Endothelial cell of umbilical vein (primary cell): ENCODE results near the gene CREM. TPM values are rescaled to one million over a fixed set of nuclear protein-coding genes. Genes with fewer than 3 reads are reported as not detected.

Source experiments
- BruUV-seq: library from RNA; stranded (reverse); fragments of 400-500 nt; replicated peaks from 2 replicates; lab custom pipeline; 2021; lab: Mats Ljungman, UMichigan
- CTCF ChIA-PET: fragments of 300-600, 350-600 bp; sonication (Branson Sonifier 250); formaldehyde crosslinking; loops from one replicate; lab custom pipeline; 2021; ENCODE audit warnings: antibody characterized with exemption, inconsistent platforms; lab: Charles Lee
- POLR2A ChIA-PET: fragments of 300-600, 350-600 bp; sonication (Branson Sonifier 250); formaldehyde crosslinking; loops from one replicate; lab custom pipeline; 2021; ENCODE audit warnings: antibody characterized with exemption, inconsistent platforms; lab: Charles Lee
- DNase-seq: peaks from one replicate; pipeline ENCODE4 v3.0.0-alpha.2; 2011; ENCODE audit warnings: low read depth, low spot score
- FAIRE-seq: peaks from 2 replicates; lab custom pipeline; 2011; peaks lifted over from hg19 to GRCh38; lab: Jason Lieb, UNC
- H2AFZ ChIP-seq: 2 replicates; pipeline ENCODE4 v1.6.0; 2012; ENCODE audit warnings: low read depth, low read length, control low read depth, inconsistent platforms
- H3K27ac ChIP-seq: 2 replicates; pipeline ENCODE4 v1.5.1; 2011; ENCODE audit warnings: low read depth, mild to moderate bottlenecking, control low read depth, low read length, moderate library complexity; ENCODE audit not compliant: insufficient read depth
- H3K27me3 ChIP-seq, 2 experiments: 2 replicates each; pipeline versions ENCODE4 v1.6.0 to v1.6.1; 2011; ENCODE audit warnings: low read length in 2 of 2, mixed read lengths in 1 of 2; ENCODE audit not compliant: control insufficient read depth in 2 of 2, insufficient read depth in 2 of 2
- H3K36me3 ChIP-seq, 2 experiments: 2 replicates in 1 of 2; 3 replicates in 1 of 2; pipeline ENCODE4 v1.5.1; 2011; ENCODE audit warnings: low read length in 2 of 2, mild to moderate bottlenecking in 1 of 2, moderate library complexity in 1 of 2; ENCODE audit not compliant: control insufficient read depth in 2 of 2, insufficient read depth in 2 of 2; ENCODE audit errors: extremely low read depth in 1 of 2
- H3K4me1 ChIP-seq: 3 replicates; pipeline ENCODE4 v1.5.1; 2011; ENCODE audit warnings: mild to moderate bottlenecking, low read length; ENCODE audit not compliant: control insufficient read depth, insufficient read depth; ENCODE audit errors: extremely low read depth
- H3K4me2 ChIP-seq: 2 replicates; pipeline ENCODE4 v1.6.1; 2011; ENCODE audit warnings: low read length, control low read depth, mixed read lengths; ENCODE audit not compliant: insufficient read depth
- H3K4me3 ChIP-seq, 3 experiments: fragments of 200-600 bp in 1 of 3; sonication (generic), shearing (Covaris generic) in 1 of 3; replicated peaks in 1 of 3; 2 replicates each; pipeline ENCODE4 v1.5.1; 2011 to 2016; ENCODE audit warnings: control low read depth in 3 of 3, low read length in 3 of 3, mild to moderate bottlenecking in 2 of 3, inconsistent platforms in 1 of 3, low read depth in 1 of 3, moderate library complexity in 1 of 3; ENCODE audit not compliant: insufficient read depth in 1 of 3
- H3K79me2 ChIP-seq: 2 replicates; pipeline ENCODE4 v1.6.0; 2012; ENCODE audit warnings: low read length, inconsistent platforms; ENCODE audit not compliant: control insufficient read depth, insufficient read depth
- H3K9ac ChIP-seq: replicated peaks from 2 replicates; pipeline ENCODE3; 2011; ENCODE audit warnings: low read length, control low read depth; ENCODE audit not compliant: insufficient read depth; ENCODE audit errors: extremely low read depth
- H3K9me1 ChIP-seq: replicated peaks from 3 replicates; pipeline ENCODE4 v1.6.0; 2011; ENCODE audit warnings: mild to moderate bottlenecking, low read length; ENCODE audit not compliant: control insufficient read depth, insufficient read depth; ENCODE audit errors: extremely low read depth
- H3K9me3 ChIP-seq: replicated peaks from 2 replicates; pipeline ENCODE4 v1.5.1; 2012; ENCODE audit warnings: low read length, inconsistent platforms; ENCODE audit not compliant: control insufficient read depth, insufficient read depth
- H4K20me1 ChIP-seq: replicated peaks from 2 replicates; pipeline ENCODE3; 2011; ENCODE audit warnings: mild to moderate bottlenecking, low read length; ENCODE audit not compliant: control insufficient read depth, insufficient read depth; ENCODE audit errors: extremely low read depth
- FOS ChIP-seq: IDR thresholded peaks from 2 replicates; pipeline ENCODE4 v1.6.1; 2011; ENCODE audit warnings: mild to moderate bottlenecking, low read length, moderate library complexity, borderline replicate concordance; ENCODE audit not compliant: insufficient read depth
- GATA2 ChIP-seq: IDR thresholded peaks from 2 replicates; pipeline ENCODE4 v1.7.0; 2011; ENCODE audit warnings: low read depth, mild to moderate bottlenecking, moderate library complexity, mixed read lengths, low read length; ENCODE audit not compliant: insufficient read length, insufficient read depth
- MYC ChIP-seq: IDR thresholded peaks from one replicate; pipeline ENCODE4 v1.6.1; 2011; ENCODE audit warnings: mild to moderate bottlenecking, low read depth, low read length
- POLR2AphosphoS5 ChIP-seq: IDR thresholded peaks from 2 replicates; pipeline ENCODE4 v1.6.1; 2012; ENCODE audit warnings: low read depth, mild to moderate bottlenecking, control low read depth, low read length, moderate library complexity; ENCODE audit not compliant: insufficient read depth
- dilution Hi-C: fragments of 300-500 bp; cut with MboI; formaldehyde crosslinking; loops from one replicate; pipeline ENCODE4 v1.15.0; 2019; ENCODE audit warnings: low sequenced_read_pairs; ENCODE audit not compliant: extremely low pct_ligation_motif_present
- intact Hi-C: fragments of 100-400 bp; cut with micrococcal nuclease; formaldehyde crosslinking; loops from one replicate; pipeline ENCODE4 v1.10.0; 2022
- polyA plus RNA-seq, 4 experiments: library from polyadenylated mRNA; depleted of rRNA in 3 of 4; stranded (reverse) in 3 of 4; unstranded in 1 of 4; fragments of >200 nt; gene quantifications; 2 replicates each; pipeline versions ENCODE4 v1.2.1 to v1.2.3, GENCODE V29; 2011 to 2012; ENCODE audit warnings: missing spikeins in 1 of 4
- total RNA-seq: library from RNA; stranded (reverse); gene quantifications from 2 replicates; pipeline ENCODE4 v1.2.3, GENCODE V29; 2021

Gene CREM
- total and polyA plus RNA-seq, 2 donors (not counting 3 experiments of a cell fraction or from before 2014, with no cell fraction given): 35.5 to 39.8 TPM

DNA sequence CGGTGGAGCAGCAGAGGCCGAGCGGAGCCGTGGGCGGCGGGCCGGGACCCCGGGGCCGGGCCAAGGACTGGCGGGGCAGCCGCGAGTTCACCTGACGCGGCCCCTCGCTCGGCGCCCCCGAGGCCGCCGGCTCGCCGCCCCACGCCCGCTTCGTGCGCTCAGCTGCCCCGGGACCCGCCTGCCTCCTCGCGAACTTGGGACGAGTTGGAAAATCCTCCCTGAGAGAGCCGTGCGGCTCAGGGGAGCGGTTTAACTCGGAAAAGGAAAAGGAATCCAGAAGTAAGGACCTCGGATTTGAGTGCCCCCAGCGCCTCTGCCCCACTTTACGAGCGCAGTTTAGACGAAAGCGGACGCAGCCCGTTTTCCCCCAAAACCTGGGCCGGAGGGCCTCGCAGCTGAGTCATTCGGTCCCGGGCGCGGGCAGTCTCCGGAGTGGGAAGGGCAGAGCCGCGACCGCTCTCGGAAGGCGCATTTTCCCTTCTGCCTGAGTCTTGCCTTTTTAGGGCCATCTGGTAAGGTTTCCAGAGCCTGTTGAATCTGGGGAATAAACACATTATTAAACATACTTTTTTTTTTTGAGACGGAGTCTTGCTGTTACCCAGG lies 744 bp downstream of the CREM start:
- intact Hi-C loops (loop anchor here (1.0 to 10.0 kb wide), 7 partner anchors 45 to 1045 kb away; partner anchors contain the start of gene CCNY), dilution Hi-C loops (no loop called here)
- peak overlapping the region; percentile 98 for H3K27ac ChIP-seq
- no peaks in the 10 kb centered on the region for H3K9me3 ChIP-seq
- no TSS peak for BruUV-seq
- peak overlapping the region; percentile 54 for H2AFZ ChIP-seq
- TF ChIP-seq MYC (no peak), FOS (peak; percentile 52)
- peaks cover 20% of the 10 kb centered on the region for H3K4me1 ChIP-seq
- DNase-seq: peak; percentile 63
- H4K20me1 ChIP-seq: no peaks in the 10 kb centered on the region
- FAIRE-seq: no peak
- H3K36me3 ChIP-seq: no peaks in the 10 kb centered on the region
- H3K9me1 ChIP-seq: no peaks in the 10 kb centered on the region
- peak overlapping the region; percentile 65 to 85 (median 83) for H3K4me3 ChIP-seq
- H3K79me2 ChIP-seq: peaks cover 18% of the 10 kb centered on the region
- CTCF ChIA-PET: interaction anchor here (0.9 to 6.2 kb wide), 8 partner anchors 39 to 1652 kb away, joined by 3 to 141 read pairs (median 8); no protein-coding TSS in a partner anchor
- no peaks in the 10 kb centered on the region for H3K27me3 ChIP-seq
- POLR2A ChIA-PET: interaction anchor here (0.6 to 3.3 kb wide), 3 partner anchors 31 to 98 kb away, joined by 4 to 32 read pairs (median 5); no protein-coding TSS in a partner anchor
- peak overlapping the region; percentile 84 for H3K4me2 ChIP-seq
- H3K9ac ChIP-seq: peak overlapping the region; percentile 100

- dilution Hi-C loops (no loop called here), intact Hi-C loops (loop anchor here (5.0 to 10.0 kb wide), 4 partner anchors 137 to 1043 kb away; partner anchors contain the start of gene CCNY)
- H4K20me1 ChIP-seq: no peaks in the 10 kb centered on the region
- FAIRE-seq (no peak), DNase-seq (peak; percentile 15)
- H3K27me3 ChIP-seq: no peaks in the 10 kb centered on the region
- BruUV-seq: no TSS peak
- peak; percentile 28 for TF ChIP-seq GATA2
- no peak for TF ChIP-seq POLR2AphosphoS5
- TF ChIP-seq FOS: peak; percentile 24
- H3K9ac ChIP-seq: no peak overlapping the region
- ChIA-PET CTCF (interaction anchor here (0.5 to 6.2 kb wide), 4 partner anchors 43 to 88 kb away, joined by 3 to 141 read pairs (median 4); no protein-coding TSS in a partner anchor), POLR2A (no interaction called here)
- no peaks in the 10 kb centered on the region for H3K36me3 ChIP-seq
- H2AFZ ChIP-seq: no peak overlapping the region
- no peaks in the 10 kb centered on the region for H3K9me3 ChIP-seq
- no peak overlapping the region for H3K4me3 ChIP-seq
- H3K27ac ChIP-seq: no peak overlapping the region
- peaks cover 18% of the 10 kb centered on the region for H3K79me2 ChIP-seq
- peaks cover 20% of the 10 kb centered on the region for H3K4me1 ChIP-seq
- H3K9me1 ChIP-seq: no peaks in the 10 kb centered on the region
- H3K4me2 ChIP-seq: peak overlapping the region; percentile 34
These were observed 2.6 kb downstream of the CREM start for GRCh38 chr10:35129185-35129674.
